GM23248 (cell line): ENCODE data around the gene ABCC3.

Experiments used
- EZH2 ChIP-seq: fragments of 200-600 bp; sonication (generic); IDR thresholded peaks from 2 replicates; pipeline ENCODE4 v1.6.1; 2018; ENCODE audit warnings: antibody characterized with exemption, mild to moderate bottlenecking; ENCODE audit not compliant: insufficient read depth, poor library complexity, severe bottlenecking
- EZH2phosphoT487 ChIP-seq: fragments of 200-600 bp; sonication (generic); IDR thresholded peaks from 2 replicates; pipeline ENCODE4 v1.6.1; 2018; ENCODE audit warnings: antibody characterized with exemption, moderate library complexity, mild to moderate bottlenecking, low read depth; ENCODE audit not compliant: insufficient read depth

- no peak for TF ChIP-seq EZH2phosphoT487
- no peak for TF ChIP-seq EZH2
These were observed 45.5 kb upstream of the ABCC3 start for GRCh38 chr17:50589095-50589705.
